Measurements from ENCODE around the gene CASK. TPM values are rescaled to one million over a fixed set of nuclear protein-coding genes. Genes with fewer than 3 reads are reported as not detected.
A peak's percentile ranks its signal among the peaks of the same experiment; 100 is the strongest.

CASK gene
- total RNA-seq, 1 experiment from 2014 or later = 33.5 TPM

GRCh38 chrX:41870719-41871151, 52.6 kb downstream of the CASK start:
- Histone ChIP-seq H3K4me3 (ENCODE audit: low read depth, low read length, poor library complexity, severe bottlenecking) (no peak overlapping the region), H3K27ac (ENCODE audit: low read depth, low read length, poor library complexity, severe bottlenecking) (no peak overlapping the region), H3K36me3 (ENCODE audit: insufficient read depth, low read length, poor library complexity, severe bottlenecking) (no peaks in the 10 kb centered on the region), H3K27me3 (replicated peaks; ENCODE audit: insufficient read depth, low read depth, low read length, poor library complexity) (no peaks in the 10 kb centered on the region), H3K4me1 (ENCODE audit: insufficient read depth, low read length, poor library complexity, severe bottlenecking) (no peaks in the 10 kb centered on the region), H3K9me3 (ENCODE audit: low read depth, low read length, poor library complexity, severe bottlenecking) (no peaks in the 10 kb centered on the region)
- POLR2A ChIA-PET (ENCODE audit: low non-redundant PET) = no interaction called here
- intact Hi-C loops (cut with micrococcal nuclease; ENCODE audit: unreplicated experiment) = no loop called here
- TF ChIP-seq CTCF (conservative IDR thresholded peaks at IDR 0.05; ENCODE audit: low read depth, low read length) = no peak
- TF ChIP-seq EZH2 (IDR thresholded peaks at IDR 0.05; ENCODE audit: borderline replicate concordance, low read depth, low read length, poor library complexity, severe bottlenecking) = no peak
- DNase-seq (ENCODE audit: low spot score) = no peak
- CTCF ChIA-PET = no interaction called here
- no TSS peak for BruUV-seq (replicated peaks)

GRCh38 chrX:41868392-41868977, 54.9 kb downstream of the CASK start:
- no peaks in the 10 kb centered on the region for H3K4me1 ChIP-seq (ENCODE audit: insufficient read depth, low read length, poor library complexity, severe bottlenecking)
- H3K27me3 ChIP-seq (replicated peaks; ENCODE audit: insufficient read depth, low read depth, low read length, poor library complexity) = no peaks in the 10 kb centered on the region
- no TSS peak for BruUV-seq (replicated peaks)
- POLR2A ChIA-PET (ENCODE audit: low non-redundant PET) = no interaction called here
- no peak overlapping the region for H3K4me3 ChIP-seq (ENCODE audit: low read depth, low read length, poor library complexity, severe bottlenecking)
- DNase-seq (ENCODE audit: low spot score) = peak; percentile 11
- CTCF ChIA-PET = no interaction called here
- no peaks in the 10 kb centered on the region for H3K9me3 ChIP-seq (ENCODE audit: low read depth, low read length, poor library complexity, severe bottlenecking)
- H3K36me3 ChIP-seq (ENCODE audit: insufficient read depth, low read length, poor library complexity, severe bottlenecking) = no peaks in the 10 kb centered on the region
- TF ChIP-seq CTCF (conservative IDR thresholded peaks at IDR 0.05; ENCODE audit: low read depth, low read length) (no peak), EZH2 (IDR thresholded peaks at IDR 0.05; ENCODE audit: borderline replicate concordance, low read depth, low read length, poor library complexity, severe bottlenecking) (no peak)
- H3K27ac ChIP-seq (ENCODE audit: low read depth, low read length, poor library complexity, severe bottlenecking) = no peak overlapping the region
- intact Hi-C loops (cut with micrococcal nuclease; ENCODE audit: unreplicated experiment) = no loop called here

- POLR2A ChIA-PET (ENCODE audit: low non-redundant PET) = interaction anchor here (0.6 kb wide), 1 partner anchor 912 kb away, joined by 3 read pairs; no protein-coding TSS in a partner anchor
- CTCF ChIA-PET = no interaction called here
- DNase-seq (ENCODE audit: low spot score) = no peak
- H3K4me3 ChIP-seq (ENCODE audit: low read depth, low read length, poor library complexity, severe bottlenecking) = no peak overlapping the region
- no peak overlapping the region for H3K27ac ChIP-seq (ENCODE audit: low read depth, low read length, poor library complexity, severe bottlenecking)
- intact Hi-C loops (cut with micrococcal nuclease; ENCODE audit: unreplicated experiment) = no loop called here
- no peaks in the 10 kb centered on the region for H3K27me3 ChIP-seq (replicated peaks; ENCODE audit: insufficient read depth, low read depth, low read length, poor library complexity)
- H3K4me1 ChIP-seq (ENCODE audit: insufficient read depth, low read length, poor library complexity, severe bottlenecking) = no peaks in the 10 kb centered on the region
- H3K36me3 ChIP-seq (ENCODE audit: insufficient read depth, low read length, poor library complexity, severe bottlenecking) = no peaks in the 10 kb centered on the region
- no peaks in the 10 kb centered on the region for H3K9me3 ChIP-seq (ENCODE audit: low read depth, low read length, poor library complexity, severe bottlenecking)
- TF ChIP-seq CTCF (conservative IDR thresholded peaks at IDR 0.05; ENCODE audit: low read depth, low read length) (peak; percentile 45; the same call in 1 of the 2 replicates), EZH2 (IDR thresholded peaks at IDR 0.05; ENCODE audit: borderline replicate concordance, low read depth, low read length, poor library complexity, severe bottlenecking) (no peak)
- no TSS peak for BruUV-seq (replicated peaks)
Observed at GRCh38 chrX:41863343-41864203, 59.8 kb downstream of the CASK start.

All from A673 (cell line).